HCT116 (cell line): ENCODE data around the gene PDRG1. TPM values are rescaled to one million over a fixed set of nuclear protein-coding genes. Genes with fewer than 3 reads are reported as not detected.

Experiments used
- ATAC-seq: fragments of 200-7000 bp; cut with Tn5 transposase; 2 replicates; pipeline ENCODE4 v1.9.1; 2020; ENCODE audit warnings: mild to moderate bottlenecking, moderate library complexity
- BruUV-seq: library from RNA; stranded (reverse); fragments of 400-500 nt; replicated peaks from 2 replicates; lab custom pipeline; 2021; lab: Mats Ljungman, UMichigan
- CTCF ChIA-PET: fragments of 300-600 bp; sonication (Branson Sonifier 250); formaldehyde crosslinking; loops from one replicate; lab custom pipeline; 2021; ENCODE audit warnings: antibody characterized with exemption; lab: Charles Lee
- POLR2A ChIA-PET: fragments of 300-600, 350-600 bp; sonication (Branson Sonifier 250); formaldehyde crosslinking; loops from one replicate; lab custom pipeline; 2021; ENCODE audit warnings: antibody characterized with exemption; lab: Charles Lee
- RAD21 ChIA-PET, 2 experiments: fragments of 300-600 bp; sonication (Branson Sonifier 250); formaldehyde crosslinking; loops; one replicate each; lab custom pipeline; 2023; ENCODE audit warnings: low total read pairs in 2 of 2; ENCODE audit not compliant: uncharacterized antibody in 2 of 2, unreplicated experiment in 2 of 2, low non-redundant PET in 1 of 2; lab: Charles Lee
- DNase-seq: peaks from one replicate; pipeline ENCODE4 v3.0.0-alpha.2; 2010; ENCODE audit warnings: low read depth, low spot score
- H2AFZ ChIP-seq: fragments of 200-600 bp; shearing (Covaris generic), sonication (generic); 2 replicates; pipeline ENCODE4 v1.6.1; 2017; ENCODE audit warnings: low read depth, mixed run types, mixed read lengths, antibody characterized with exemption, low read length; ENCODE audit not compliant: poor library complexity, severe bottlenecking
- H3K27ac ChIP-seq: 2 replicates; pipeline ENCODE4 v1.5.1; 2012; ENCODE audit warnings: low read depth, low read length
- H3K27me3 ChIP-seq: fragments of 200-600 bp; sonication (generic); 2 replicates; pipeline ENCODE4 v1.6.1; 2016; ENCODE audit warnings: mixed run types, low read length, mixed read lengths; ENCODE audit not compliant: insufficient read depth
- H3K36me3 ChIP-seq, 2 experiments: fragments of 200-500 bp in 1 of 2; fragments of 200-600 bp in 1 of 2; sonication (Bioruptor generic) in 1 of 2; sonication (generic) in 1 of 2; 2 replicates each; pipeline versions ENCODE4 v1.5.1 to v1.6.1; 2014 to 2016; ENCODE audit warnings: low read length in 2 of 2, inconsistent platforms in 1 of 2, mixed read lengths in 1 of 2, mixed run types in 1 of 2; ENCODE audit not compliant: insufficient read depth in 2 of 2, control insufficient read depth in 1 of 2
- H3K4me1 ChIP-seq, 2 experiments: fragments of 200-600 bp in 1 of 2; sonication (generic) in 1 of 2; 2 replicates each; pipeline versions ENCODE4 v1.5.1 to v1.6.1; 2012 to 2017; ENCODE audit warnings: low read length in 2 of 2, inconsistent platforms in 1 of 2, mild to moderate bottlenecking in 1 of 2, mixed read lengths in 1 of 2, mixed run types in 1 of 2, moderate library complexity in 1 of 2; ENCODE audit not compliant: insufficient read depth in 2 of 2, control insufficient read depth in 1 of 2
- H3K4me2 ChIP-seq: fragments of 200-600 bp; sonication (generic); 2 replicates; pipeline ENCODE4 v1.6.1; 2017; ENCODE audit warnings: mixed run types, low read length, mixed read lengths
- H3K4me3 ChIP-seq, 2 experiments: fragments of 200-600 bp in 1 of 2; sonication (generic) in 1 of 2; replicated peaks in 1 of 2; 2 replicates each; pipeline ENCODE4 v1.5.1; 2011 to 2016; ENCODE audit warnings: low read length in 2 of 2, control low read depth in 1 of 2, low read depth in 1 of 2, mild to moderate bottlenecking in 1 of 2, mixed read lengths in 1 of 2, mixed run types in 1 of 2
- H3K79me2 ChIP-seq: fragments of 200-600 bp; sonication (generic); 2 replicates; pipeline ENCODE4 v1.6.1; 2017; ENCODE audit warnings: mild to moderate bottlenecking, mixed run types, low read length, moderate library complexity, mixed read lengths; ENCODE audit not compliant: insufficient read depth
- H3K9ac ChIP-seq: fragments of 200-600 bp; sonication (generic); 2 replicates; pipeline ENCODE4 v1.6.1; 2016; ENCODE audit warnings: low read length, mixed read lengths
- H3K9me2 ChIP-seq: fragments of 200-600 bp; sonication (generic), shearing (Covaris generic); 2 replicates; pipeline ENCODE4 v1.6.1; 2017; ENCODE audit warnings: mixed run types, mild to moderate bottlenecking, moderate library complexity; ENCODE audit not compliant: insufficient read depth
- H3K9me3 ChIP-seq, 2 experiments: fragments of 200-500 bp in 1 of 2; fragments of 200-600 bp in 1 of 2; sonication (Bioruptor generic) in 1 of 2; sonication (generic) in 1 of 2; 2 replicates each; pipeline ENCODE4 v1.6.1; 2014 to 2017; ENCODE audit warnings: low read length in 2 of 2, mixed read lengths in 2 of 2, inconsistent platforms in 1 of 2, low read depth in 1 of 2, mild to moderate bottlenecking in 1 of 2, mixed run types in 1 of 2, moderate library complexity in 1 of 2; ENCODE audit not compliant: control insufficient read depth in 1 of 2, insufficient read depth in 1 of 2
- H4K20me1 ChIP-seq: fragments of 200-600 bp; sonication (generic), shearing (Covaris generic); 2 replicates; pipeline ENCODE4 v1.6.1; 2017; ENCODE audit warnings: mixed run types, mild to moderate bottlenecking, moderate library complexity; ENCODE audit not compliant: insufficient read depth
- ATF3 ChIP-seq: IDR thresholded peaks from 2 replicates; pipeline ENCODE4 v1.6.1; 2012
- CBX3 ChIP-seq: IDR thresholded peaks from 2 replicates; pipeline ENCODE4 v1.6.1; 2012; ENCODE audit warnings: low read depth
- EGR1 ChIP-seq: IDR thresholded peaks from 2 replicates; pipeline ENCODE4 v1.6.1; 2012; ENCODE audit warnings: low read depth
- EZH2 ChIP-seq: fragments of 200-600 bp; sonication (generic); IDR thresholded peaks from 2 replicates; pipeline ENCODE4 v1.6.1; 2017; ENCODE audit warnings: antibody characterized with exemption, mixed run types
- JUND ChIP-seq: IDR thresholded peaks from 2 replicates; pipeline ENCODE4 v1.6.1; 2012
- MAX ChIP-seq: IDR thresholded peaks from 2 replicates; pipeline ENCODE4 v1.6.1; 2012
- POLR2A ChIP-seq: IDR thresholded peaks from 2 replicates; pipeline ENCODE4 v1.7.0; 2011; ENCODE audit warnings: borderline replicate concordance; ENCODE audit not compliant: insufficient read depth, insufficient read length; ENCODE audit errors: extremely low read depth
- POLR2AphosphoS5 ChIP-seq: IDR thresholded peaks from 2 replicates; pipeline ENCODE4 v1.6.1; 2011; ENCODE audit warnings: mild to moderate bottlenecking, low read depth, low read length, moderate library complexity
- RAD21 ChIP-seq: IDR thresholded peaks from 2 replicates; pipeline ENCODE4 v1.6.1; 2012; ENCODE audit warnings: low read depth, mild to moderate bottlenecking
- REST ChIP-seq: IDR thresholded peaks from 2 replicates; pipeline ENCODE4 v1.6.1; 2012; ENCODE audit warnings: low read depth
- SIN3A ChIP-seq: IDR thresholded peaks from 2 replicates; pipeline ENCODE4 v1.6.1; 2012; ENCODE audit warnings: low read depth
- SRF ChIP-seq: IDR thresholded peaks from 2 replicates; pipeline ENCODE4 v1.6.1; 2012; ENCODE audit warnings: low read depth
- TCF7L2 ChIP-seq: IDR thresholded peaks from 2 replicates; pipeline ENCODE4 v1.7.0; 2011; ENCODE audit warnings: borderline replicate concordance, inconsistent platforms; ENCODE audit not compliant: insufficient read depth, insufficient read length; ENCODE audit errors: extremely low read depth
- YY1 ChIP-seq: IDR thresholded peaks from 2 replicates; pipeline ENCODE4 v1.6.1; 2011; ENCODE audit warnings: low read length, low read depth, moderate library complexity, mild to moderate bottlenecking; ENCODE audit not compliant: insufficient replicate concordance; ENCODE audit errors: extremely low read depth
- ZFX ChIP-seq: fragments of 450-650 bp; IDR thresholded peaks from 2 replicates; pipeline ENCODE4 v1.6.1; 2017
- ZNF274 ChIP-seq: fragments of 200-500 bp; sonication (Bioruptor generic); IDR thresholded peaks from 2 replicates; pipeline ENCODE4 v1.6.1; 2014; ENCODE audit warnings: mild to moderate bottlenecking, low read depth, low read length, inconsistent platforms
- intact Hi-C: fragments of 100-400 bp; cut with micrococcal nuclease; formaldehyde crosslinking; loops from 2 replicates; pipeline ENCODE4 v1.10.0; 2022
- total RNA-seq: library from RNA; stranded (reverse); gene quantifications from one replicate; pipeline ENCODE4 v1.2.1, GENCODE V29; 2021; ENCODE audit not compliant: unreplicated experiment

PDRG1 gene
- total RNA-seq, 1 experiment from 2014 or later = 18.7 TPM

GRCh38 chr20:31975874-31976273 is 24.0 kb upstream of the PDRG1 start:
- Histone ChIP-seq H3K4me3 (no peak overlapping the region), H3K9me2 (no peaks in the 10 kb centered on the region), H3K36me3 (no peaks in the 10 kb centered on the region), H3K9me3 (no peaks in the 10 kb centered on the region), H4K20me1 (no peaks in the 10 kb centered on the region), H3K27me3 (peaks cover 20% of the 10 kb centered on the region), H3K4me1 (no peaks in the 10 kb centered on the region), H2AFZ (no peak overlapping the region), H3K79me2 (no peaks in the 10 kb centered on the region), H3K4me2 (no peak overlapping the region), H3K27ac (no peak overlapping the region), H3K9ac (no peak overlapping the region)
- ATAC-seq (no peak), DNase-seq (no peak)
- TF ChIP-seq EZH2 (no peak), SRF (no peak), ATF3 (no peak), JUND (no peak), YY1 (no peak), TCF7L2 (no peak)
- RAD21 ChIA-PET = no interaction called here
- no TSS peak for BruUV-seq
- POLR2A ChIA-PET = no interaction called here
- intact Hi-C loops = no loop called here
- CTCF ChIA-PET = no interaction called here

GRCh38 chr20:31974951-31975487 is 23.2 kb upstream of the PDRG1 start:
- ChIA-PET RAD21 (no interaction called here), POLR2A (no interaction called here), CTCF (no interaction called here)
- Histone ChIP-seq H2AFZ (no peak overlapping the region), H3K4me2 (no peak overlapping the region), H3K79me2 (no peaks in the 10 kb centered on the region), H3K4me1 (no peaks in the 10 kb centered on the region), H3K36me3 (no peaks in the 10 kb centered on the region), H3K4me3 (no peak overlapping the region), H3K9ac (no peak overlapping the region), H3K9me2 (no peaks in the 10 kb centered on the region), H3K27me3 (peaks cover 29% of the 10 kb centered on the region), H4K20me1 (no peaks in the 10 kb centered on the region), H3K9me3 (no peaks in the 10 kb centered on the region), H3K27ac (no peak overlapping the region)
- intact Hi-C loops = no loop called here
- no peak for ATAC-seq
- no TSS peak for BruUV-seq
- DNase-seq = no peak
- TF ChIP-seq YY1 (no peak), CBX3 (no peak), SIN3A (no peak), REST (no peak), EGR1 (no peak), MAX (no peak), POLR2A (no peak), ZFX (no peak), POLR2AphosphoS5 (no peak), SRF (no peak), RAD21 (no peak), ZNF274 (no peak)
